Measurements from ENCODE around the gene KDELR1. TPM values are rescaled to one million over a fixed set of nuclear protein-coding genes. Genes with fewer than 3 reads are reported as not detected.

KDELR1 gene
- total and polyA plus RNA-seq, 12 donors, result 63.4 to 201 (median 153) TPM

DNA sequence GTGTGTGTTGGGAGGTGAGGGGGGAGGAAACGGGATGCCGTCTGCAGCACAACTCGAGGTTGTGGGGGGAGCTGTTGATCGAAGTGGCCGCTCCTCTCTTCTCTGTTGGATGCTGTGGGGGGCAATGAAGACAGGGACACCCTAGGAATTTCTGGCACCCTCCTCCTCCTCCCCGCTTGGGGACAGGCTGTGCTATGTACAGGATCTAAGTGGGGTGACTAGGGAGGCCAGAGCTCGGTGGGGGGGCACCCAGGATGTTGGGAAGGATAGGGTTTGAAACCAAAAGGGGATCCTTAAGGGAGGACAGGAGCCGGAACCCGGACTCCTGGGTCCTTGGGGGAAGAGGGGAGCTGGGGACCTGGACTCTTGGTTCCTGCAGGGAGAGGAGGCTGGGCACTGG is 4.1 kb upstream of the KDELR1 start:
- 30 to 35% (median 32%) methylated on average over 9 of the region's 9 CpGs for WGBS, 4 donors
- peaks cover 40% of the 10 kb centered on the region for H3K27me3 ChIP-seq
- intact Hi-C loops (cut with DNase I), result loop anchor here in 1 of 2 donors (10.0 kb wide), 1 partner anchor 49 kb away; the partner anchor contains the start of gene GRWD1

DNA sequence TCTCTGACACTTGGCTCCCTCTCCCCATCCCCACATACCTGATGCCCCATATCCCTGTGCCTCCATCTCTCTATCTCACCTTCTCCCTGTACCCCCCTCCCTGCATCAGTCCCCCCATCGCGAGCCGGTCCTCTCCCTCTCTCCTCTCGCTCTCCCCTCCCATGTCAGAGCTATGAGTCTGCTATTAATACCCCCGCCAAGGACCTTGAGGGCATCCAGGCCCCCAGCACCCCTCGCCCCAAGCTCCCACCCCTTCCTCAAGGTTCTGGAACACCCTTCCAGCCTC is 3.8 kb upstream of the KDELR1 start:
- H3K4me1 ChIP-seq (replicated peaks in 1 of 2), result peaks cover 0 to 8% of the 10 kb centered on the region in 2 donors
- intact Hi-C loops (cut with DNase I), result loop anchor here in 1 of 2 donors (10.0 kb wide), 1 partner anchor 50 kb away; the partner anchor contains the start of gene GRWD1
- H3K27me3 ChIP-seq, result peaks cover 40% of the 10 kb centered on the region
- DNase-seq, result no peak
- H3K27ac ChIP-seq, result no peak overlapping the region
- 2 to 11% (median 10%) methylated on average over 6 of the region's 6 CpGs for WGBS, 4 donors
- H3K4me3 ChIP-seq, result no peak overlapping the region
- no peaks in the 10 kb centered on the region for H3K9me3 ChIP-seq (replicated peaks in 1 of 3)
- no peaks in the 10 kb centered on the region for H3K36me3 ChIP-seq (replicated peaks in 1 of 2)
- TF ChIP-seq, protein P1, sequence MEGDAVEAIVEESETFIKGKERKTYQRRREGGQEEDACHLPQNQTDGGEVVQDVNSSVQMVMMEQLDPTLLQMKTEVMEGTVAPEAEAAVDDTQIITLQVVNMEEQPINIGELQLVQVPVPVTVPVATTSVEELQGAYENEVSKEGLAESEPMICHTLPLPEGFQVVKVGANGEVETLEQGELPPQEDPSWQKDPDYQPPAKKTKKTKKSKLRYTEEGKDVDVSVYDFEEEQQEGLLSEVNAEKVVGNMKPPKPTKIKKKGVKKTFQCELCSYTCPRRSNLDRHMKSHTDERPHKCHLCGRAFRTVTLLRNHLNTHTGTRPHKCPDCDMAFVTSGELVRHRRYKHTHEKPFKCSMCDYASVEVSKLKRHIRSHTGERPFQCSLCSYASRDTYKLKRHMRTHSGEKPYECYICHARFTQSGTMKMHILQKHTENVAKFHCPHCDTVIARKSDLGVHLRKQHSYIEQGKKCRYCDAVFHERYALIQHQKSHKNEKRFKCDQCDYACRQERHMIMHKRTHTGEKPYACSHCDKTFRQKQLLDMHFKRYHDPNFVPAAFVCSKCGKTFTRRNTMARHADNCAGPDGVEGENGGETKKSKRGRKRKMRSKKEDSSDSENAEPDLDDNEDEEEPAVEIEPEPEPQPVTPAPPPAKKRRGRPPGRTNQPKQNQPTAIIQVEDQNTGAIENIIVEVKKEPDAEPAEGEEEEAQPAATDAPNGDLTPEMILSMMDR (IDR thresholded peaks at IDR 0.05), result no peak
- no peak for TF ChIP-seq POLR2A (IDR thresholded peaks at IDR 0.05)

More for the DNA sequence above, 4.1 kb upstream of the KDELR1 start:
- Histone ChIP-seq H3K9me3 (replicated peaks in 1 of 3) (no peaks in the 10 kb centered on the region), H3K27ac (no peak overlapping the region), H3K36me3 (replicated peaks in 1 of 2) (no peaks in the 10 kb centered on the region), H3K4me3 (no peak overlapping the region), H3K4me1 (replicated peaks in 1 of 2) (peaks cover 0 to 6% of the 10 kb centered on the region in 2 donors)
- TF ChIP-seq, protein P1 (IDR thresholded peaks at IDR 0.05), result no peak
- no peak for TF ChIP-seq POLR2A (IDR thresholded peaks at IDR 0.05)
- DNase-seq, result no peak

DNA sequence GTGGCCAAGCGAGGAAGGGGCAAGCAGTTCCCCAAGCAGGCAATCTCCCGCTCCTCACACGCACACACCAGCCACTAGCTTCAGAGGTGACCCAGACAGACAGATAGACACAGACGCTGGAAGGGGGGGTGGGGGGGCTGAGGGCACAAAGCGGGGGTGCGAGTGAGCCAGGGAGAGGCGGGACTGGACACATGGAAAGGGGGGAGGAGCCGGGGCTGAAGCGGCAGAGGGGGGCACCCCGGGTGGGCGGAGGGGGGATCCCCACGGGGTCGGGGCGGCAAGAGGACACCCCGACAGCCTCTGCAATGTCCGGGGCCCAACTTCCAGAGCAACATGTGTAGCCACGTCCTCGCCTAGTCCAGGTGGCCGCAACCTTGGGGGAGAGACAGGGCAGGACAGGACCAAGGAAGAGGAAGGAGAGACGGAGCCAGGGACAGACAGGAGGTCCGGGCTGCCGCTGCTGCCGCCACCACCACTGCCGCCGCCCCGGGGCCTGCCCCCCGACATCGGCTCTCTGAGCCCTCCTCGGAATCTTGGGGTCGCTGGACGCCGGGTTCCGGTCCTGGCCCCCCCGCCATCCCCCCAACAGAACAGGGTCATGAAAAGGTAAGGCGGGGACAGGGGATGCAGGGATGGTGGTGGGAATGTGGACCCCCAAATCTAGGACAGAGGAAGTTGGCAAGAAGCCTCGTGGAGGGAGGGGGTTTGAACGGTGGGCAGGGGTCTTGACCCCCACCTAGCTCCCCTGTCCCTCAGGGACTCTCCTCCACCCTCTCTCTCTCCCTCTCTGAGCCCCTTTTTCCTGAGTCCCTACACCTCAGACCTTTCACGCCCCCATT is 3.2 kb upstream of the KDELR1 start:
- WGBS, 4 donors, result 4 to 8% (median 5%) methylated on average over 23 to 38 of the region's 38 CpGs
- intact Hi-C loops (cut with DNase I), result loop anchor here in 1 of 2 donors (10.0 kb wide), 1 partner anchor 50 kb away; the partner anchor contains the start of gene GRWD1
- no peaks in the 10 kb centered on the region for H3K36me3 ChIP-seq (replicated peaks in 1 of 2)

More for the DNA sequence above, 3.2 kb upstream of the KDELR1 start:
- no peak for TF ChIP-seq POLR2A (IDR thresholded peaks at IDR 0.05)
- TF ChIP-seq, protein P1 (IDR thresholded peaks at IDR 0.05), result no peak
- Histone ChIP-seq H3K4me1 (replicated peaks in 1 of 2) (peaks cover 0 to 13% of the 10 kb centered on the region in 2 donors), H3K4me3 (no peak overlapping the region), H3K9me3 (replicated peaks in 1 of 3) (no peaks in the 10 kb centered on the region), H3K27me3 (peaks cover 40% of the 10 kb centered on the region), H3K27ac (no peak overlapping the region)
- DNase-seq, result no peak
